HepG2 (cell line): Measurements from ENCODE around the gene LASP1. TPM values are rescaled to one million over a fixed set of nuclear protein-coding genes. Genes with fewer than 3 reads are reported as not detected.

ENCODE experiments used
- ETV6 ChIP-seq: sonication (generic); formaldehyde crosslinking; conservative IDR thresholded peaks from 2 replicates; pipeline ENCODE4 v1.4.0; 2020; ENCODE audit warnings: missing genetic modification reagents
- JUN ChIP-seq: sonication (generic); formaldehyde crosslinking; IDR thresholded peaks from 2 replicates; pipeline ENCODE4 v1.4.0; 2020; ENCODE audit warnings: mild to moderate bottlenecking, missing genetic modification reagents
- PHF8 ChIP-seq: sonication (generic); formaldehyde crosslinking; IDR thresholded peaks from 2 replicates; pipeline ENCODE4 v1.5.0; 2020; ENCODE audit warnings: missing genetic modification reagents
- RBFOX2 ChIP-seq: fragments of 200-400 bp; formaldehyde crosslinking; IDR thresholded peaks from 2 replicates; pipeline ENCODE4 v1.6.1; 2017; ENCODE audit warnings: low read depth, mild to moderate bottlenecking, low read length
- SMARCE1 ChIP-seq: fragments of 450-650 bp; IDR thresholded peaks from 2 replicates; pipeline ENCODE4 v1.6.1; 2017; ENCODE audit warnings: borderline replicate concordance
- SMYD3 ChIP-seq: sonication (generic); formaldehyde crosslinking; IDR thresholded peaks from 2 replicates; pipeline ENCODE4 v1.8.1; 2023; ENCODE audit warnings: mild to moderate bottlenecking, missing genetic modification reagents
- SRSF1 ChIP-seq: fragments of 200-400 bp; formaldehyde crosslinking; optimal IDR thresholded peaks from 2 replicates; pipeline ENCODE3; 2017; ENCODE audit warnings: mild to moderate bottlenecking, low read depth, low read length, moderate library complexity
- TGIF2 ChIP-seq: IDR thresholded peaks from 2 replicates; pipeline ENCODE4 v1.6.1; 2016; ENCODE audit warnings: control low read depth, missing compliant biosample characterization
- TP53 ChIP-seq: sonication (generic); formaldehyde crosslinking; conservative IDR thresholded peaks from 2 replicates; pipeline ENCODE4 v1.4.0; 2020; ENCODE audit warnings: missing genetic modification reagents
- ZBTB21 ChIP-seq: sonication (generic); formaldehyde crosslinking; IDR thresholded peaks from 2 replicates; pipeline ENCODE4 v1.4.0; 2020; ENCODE audit warnings: missing genetic modification reagents
- ZMAT5 ChIP-seq: sonication (generic); formaldehyde crosslinking; IDR thresholded peaks from 2 replicates; pipeline ENCODE4 v1.5.0; 2020; ENCODE audit warnings: mild to moderate bottlenecking, low read depth, missing genetic modification reagents, borderline replicate concordance
- ZNF331 ChIP-seq: sonication (generic); formaldehyde crosslinking; IDR thresholded peaks from 2 replicates; pipeline ENCODE4 v1.4.0; 2020; ENCODE audit warnings: missing genetic modification reagents
- ZNF383 ChIP-seq: sonication (generic); formaldehyde crosslinking; IDR thresholded peaks from 2 replicates; pipeline ENCODE4 v1.4.0; 2020; ENCODE audit warnings: missing genetic modification reagents, mild to moderate bottlenecking, borderline replicate concordance
- ZNF556 ChIP-seq: sonication (generic); formaldehyde crosslinking; IDR thresholded peaks from 2 replicates; pipeline ENCODE4 v1.4.0; 2020; ENCODE audit warnings: mild to moderate bottlenecking, missing genetic modification reagents, borderline replicate concordance
- ZNF558 ChIP-seq: sonication (generic); formaldehyde crosslinking; IDR thresholded peaks from 2 replicates; pipeline ENCODE4 v1.9.0; 2022; ENCODE audit warnings: mild to moderate bottlenecking, missing genetic modification reagents, borderline replicate concordance
- ZNF678 ChIP-seq: sonication (generic); formaldehyde crosslinking; IDR thresholded peaks from 2 replicates; pipeline ENCODE4 v1.4.0; 2020; ENCODE audit warnings: mild to moderate bottlenecking, missing genetic modification reagents
- polyA plus RNA-seq, 8 experiments: library from polyadenylated mRNA; depleted of rRNA in 3 of 8; stranded (reverse) in 7 of 8; unstranded in 1 of 8; fragments of >200 nt; fragmentation: Illumina TruSeq in 4 of 8; extraction: Trizol in 4 of 8; gene quantifications; 2 replicates each; pipeline versions ENCODE4 v1.2.1 to v1.2.3, GENCODE V29; 2011 to 2016; ENCODE audit warnings: low read depth in 4 of 8, missing spikeins in 1 of 8, mixed read lengths in 1 of 8; ENCODE audit not compliant: insufficient read depth in 1 of 8
- total RNA-seq, 5 experiments: library from RNA; depleted of rRNA; stranded (reverse); fragments of >200 nt; fragmentation: Illumina TruSeq; extraction: Trizol; gene quantifications; 2 replicates each; pipeline ENCODE4 v1.2.3, GENCODE V29; 2016; ENCODE audit warnings: low read depth in 1 of 5
- TF ChIP-seq, protein P1 (sequence below): sonication (generic); formaldehyde crosslinking; IDR thresholded peaks from 2 replicates; pipeline ENCODE4 v1.5.0; 2020; ENCODE audit warnings: missing genetic modification reagents
- TF ChIP-seq, protein P2 (sequence below): IDR thresholded peaks from 2 replicates; pipeline ENCODE4 v1.6.1; 2016; ENCODE audit warnings: low read depth
- TF ChIP-seq, protein P3 (sequence below): sonication (generic); formaldehyde crosslinking; IDR thresholded peaks from 2 replicates; pipeline ENCODE4 v1.5.0; 2020; ENCODE audit warnings: missing genetic modification reagents
- TF ChIP-seq, protein P4 (sequence below): sonication (generic); formaldehyde crosslinking; IDR thresholded peaks from 2 replicates; pipeline ENCODE4 v1.8.1; 2023; ENCODE audit warnings: mild to moderate bottlenecking, missing genetic modification reagents
- TF ChIP-seq, protein P5 (sequence below): sonication (generic); formaldehyde crosslinking; IDR thresholded peaks from 2 replicates; pipeline ENCODE4 v1.5.0; 2020; ENCODE audit warnings: mild to moderate bottlenecking, missing genetic modification reagents

Gene LASP1
- total and polyA plus RNA-seq, 2 of the 13 experiments (the other 11 are each of a cell fraction or from before 2014, with no cell fraction given): 70.1 to 97.0 TPM

- TF ChIP-seq, protein P1, sequence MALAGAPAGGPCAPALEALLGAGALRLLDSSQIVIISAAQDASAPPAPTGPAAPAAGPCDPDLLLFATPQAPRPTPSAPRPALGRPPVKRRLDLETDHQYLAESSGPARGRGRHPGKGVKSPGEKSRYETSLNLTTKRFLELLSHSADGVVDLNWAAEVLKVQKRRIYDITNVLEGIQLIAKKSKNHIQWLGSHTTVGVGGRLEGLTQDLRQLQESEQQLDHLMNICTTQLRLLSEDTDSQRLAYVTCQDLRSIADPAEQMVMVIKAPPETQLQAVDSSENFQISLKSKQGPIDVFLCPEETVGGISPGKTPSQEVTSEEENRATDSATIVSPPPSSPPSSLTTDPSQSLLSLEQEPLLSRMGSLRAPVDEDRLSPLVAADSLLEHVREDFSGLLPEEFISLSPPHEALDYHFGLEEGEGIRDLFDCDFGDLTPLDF (CRISPR knock-in tag): no peak
- TF ChIP-seq PHF8 (no peak), RBFOX2 (no peak), ETV6 (no peak), ZNF678 (CRISPR knock-in tag) (no peak), SMYD3 (CRISPR knock-in tag) (no peak), ZMAT5 (no peak), ZNF558 (CRISPR knock-in tag) (no peak), ZNF383 (no peak), ZNF556 (CRISPR knock-in tag) (no peak), ZNF331 (peak; percentile 86), TGIF2 (no peak), ZBTB21 (no peak), SMARCE1 (no peak), JUN (CRISPR knock-in tag) (no peak), SRSF1 (peak; percentile 2), TP53 (no peak)
- TF ChIP-seq, protein P2, sequence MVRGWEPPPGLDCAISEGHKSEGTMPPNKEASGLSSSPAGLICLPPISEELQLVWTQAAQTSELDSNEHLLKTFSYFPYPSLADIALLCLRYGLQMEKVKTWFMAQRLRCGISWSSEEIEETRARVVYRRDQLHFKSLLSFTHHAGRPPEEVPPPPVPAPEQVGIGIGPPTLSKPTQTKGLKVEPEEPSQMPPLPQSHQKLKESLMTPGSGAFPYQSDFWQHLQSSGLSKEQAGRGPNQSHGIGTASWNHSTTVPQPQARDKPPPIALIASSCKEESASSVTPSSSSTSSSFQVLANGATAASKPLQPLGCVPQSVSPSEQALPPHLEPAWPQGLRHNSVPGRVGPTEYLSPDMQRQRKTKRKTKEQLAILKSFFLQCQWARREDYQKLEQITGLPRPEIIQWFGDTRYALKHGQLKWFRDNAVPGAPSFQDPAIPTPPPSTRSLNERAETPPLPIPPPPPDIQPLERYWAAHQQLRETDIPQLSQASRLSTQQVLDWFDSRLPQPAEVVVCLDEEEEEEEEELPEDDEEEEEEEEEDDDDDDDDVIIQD: 0 out of 2 replicates have a peak, but pooled peaks have one; percentile 18
- TF ChIP-seq, protein P3, sequence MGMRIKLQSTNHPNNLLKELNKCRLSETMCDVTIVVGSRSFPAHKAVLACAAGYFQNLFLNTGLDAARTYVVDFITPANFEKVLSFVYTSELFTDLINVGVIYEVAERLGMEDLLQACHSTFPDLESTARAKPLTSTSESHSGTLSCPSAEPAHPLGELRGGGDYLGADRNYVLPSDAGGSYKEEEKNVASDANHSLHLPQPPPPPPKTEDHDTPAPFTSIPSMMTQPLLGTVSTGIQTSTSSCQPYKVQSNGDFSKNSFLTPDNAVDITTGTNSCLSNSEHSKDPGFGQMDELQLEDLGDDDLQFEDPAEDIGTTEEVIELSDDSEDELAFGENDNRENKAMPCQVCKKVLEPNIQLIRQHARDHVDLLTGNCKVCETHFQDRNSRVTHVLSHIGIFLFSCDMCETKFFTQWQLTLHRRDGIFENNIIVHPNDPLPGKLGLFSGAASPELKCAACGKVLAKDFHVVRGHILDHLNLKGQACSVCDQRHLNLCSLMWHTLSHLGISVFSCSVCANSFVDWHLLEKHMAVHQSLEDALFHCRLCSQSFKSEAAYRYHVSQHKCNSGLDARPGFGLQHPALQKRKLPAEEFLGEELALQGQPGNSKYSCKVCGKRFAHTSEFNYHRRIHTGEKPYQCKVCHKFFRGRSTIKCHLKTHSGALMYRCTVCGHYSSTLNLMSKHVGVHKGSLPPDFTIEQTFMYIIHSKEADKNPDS (CRISPR knock-in tag): peak; percentile 69; the same call in 1 of the 2 replicates
- TF ChIP-seq, protein P4, sequence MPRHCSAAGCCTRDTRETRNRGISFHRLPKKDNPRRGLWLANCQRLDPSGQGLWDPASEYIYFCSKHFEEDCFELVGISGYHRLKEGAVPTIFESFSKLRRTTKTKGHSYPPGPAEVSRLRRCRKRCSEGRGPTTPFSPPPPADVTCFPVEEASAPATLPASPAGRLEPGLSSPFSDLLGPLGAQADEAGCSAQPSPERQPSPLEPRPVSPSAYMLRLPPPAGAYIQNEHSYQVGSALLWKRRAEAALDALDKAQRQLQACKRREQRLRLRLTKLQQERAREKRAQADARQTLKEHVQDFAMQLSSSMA (CRISPR knock-in tag): no peak
- TF ChIP-seq, protein P5, sequence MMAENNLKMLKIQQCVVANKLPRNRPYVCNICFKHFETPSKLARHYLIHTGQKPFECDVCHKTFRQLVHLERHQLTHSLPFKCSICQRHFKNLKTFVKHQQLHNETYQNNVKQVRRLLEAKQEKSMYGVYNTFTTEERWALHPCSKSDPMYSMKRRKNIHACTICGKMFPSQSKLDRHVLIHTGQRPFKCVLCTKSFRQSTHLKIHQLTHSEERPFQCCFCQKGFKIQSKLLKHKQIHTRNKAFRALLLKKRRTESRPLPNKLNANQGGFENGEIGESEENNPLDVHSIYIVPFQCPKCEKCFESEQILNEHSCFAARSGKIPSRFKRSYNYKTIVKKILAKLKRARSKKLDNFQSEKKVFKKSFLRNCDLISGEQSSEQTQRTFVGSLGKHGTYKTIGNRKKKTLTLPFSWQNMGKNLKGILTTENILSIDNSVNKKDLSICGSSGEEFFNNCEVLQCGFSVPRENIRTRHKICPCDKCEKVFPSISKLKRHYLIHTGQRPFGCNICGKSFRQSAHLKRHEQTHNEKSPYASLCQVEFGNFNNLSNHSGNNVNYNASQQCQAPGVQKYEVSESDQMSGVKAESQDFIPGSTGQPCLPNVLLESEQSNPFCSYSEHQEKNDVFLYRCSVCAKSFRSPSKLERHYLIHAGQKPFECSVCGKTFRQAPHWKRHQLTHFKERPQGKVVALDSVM (CRISPR knock-in tag): peak; percentile 73
These were observed 45.1 kb downstream of the LASP1 start (continued) for GRCh38 chr17:38914741-38915638.
